Stimulated activated CD4-positive, alpha-beta T cell treated with anti-CD3 and anti-CD28 coated beads, Interleukin-15, amount 100 ng/mL, for 48 hours (primary cell): ENCODE results near the gene AOPEP.

Source experiments
- DNase-seq, 2 donors: peaks; one replicate each; pipeline ENCODE4 v3.0.0-alpha.2; 2020; ENCODE audit warnings: low read depth in 2 of 2

The AOPEP gene

GRCh38 chr9:95093586-95093985, 367.1 kb downstream of the AOPEP start:
- no peak for DNase-seq

GRCh38 chr9:95094002-95094401, 367.5 kb downstream of the AOPEP start:
- DNase-seq = no peak

GRCh38 chr9:95095641-95096355, 369.3 kb downstream of the AOPEP start:
- no peak for DNase-seq

- no peak for DNase-seq
Observed at GRCh38 chr9:95096381-95096780, 369.9 kb downstream of the AOPEP start.

GRCh38 chr9:95096807-95097206, 370.3 kb downstream of the AOPEP start:
- no peak for DNase-seq

GRCh38 chr9:95097279-95097678, 370.8 kb downstream of the AOPEP start:
- DNase-seq = no peak

- no peak for DNase-seq
Observed at GRCh38 chr9:95098391-95098921, 372.0 kb downstream of the AOPEP start.

GRCh38 chr9:95099321-95100070, 373.0 kb downstream of the AOPEP start:
- no peak for DNase-seq

- DNase-seq = no peak
Observed at GRCh38 chr9:95100071-95100627, 373.6 kb downstream of the AOPEP start.

- no peak for DNase-seq
Observed at GRCh38 chr9:95101326-95101725, 374.8 kb downstream of the AOPEP start.

GRCh38 chr9:95102001-95102433, 375.5 kb downstream of the AOPEP start:
- no peak for DNase-seq

- no peak for DNase-seq
Observed at GRCh38 chr9:95102572-95102971, 376.1 kb downstream of the AOPEP start.

- DNase-seq = no peak
Observed at GRCh38 chr9:95103281-95103771, 376.8 kb downstream of the AOPEP start.

GRCh38 chr9:95103871-95104580, 377.5 kb downstream of the AOPEP start:
- DNase-seq = no peak

- no peak for DNase-seq
Observed at GRCh38 chr9:95104581-95104960, 378.1 kb downstream of the AOPEP start.

GRCh38 chr9:95104980-95105379, 378.5 kb downstream of the AOPEP start:
- DNase-seq = no peak

GRCh38 chr9:95105519-95106287, 379.2 kb downstream of the AOPEP start:
- DNase-seq = no peak

GRCh38 chr9:95107001-95107749, 380.7 kb downstream of the AOPEP start:
- no peak for DNase-seq

- no peak for DNase-seq
Observed at GRCh38 chr9:95107976-95108375, 381.5 kb downstream of the AOPEP start.

- DNase-seq = no peak
Observed at GRCh38 chr9:95108777-95109176, 382.3 kb downstream of the AOPEP start.
